Keratinocyte (primary cell): ENCODE data around the gene CCSER1. TPM values are rescaled to one million over a fixed set of nuclear protein-coding genes. Genes with fewer than 3 reads are reported as not detected.

Experiments used
- DNase-seq: peaks from one replicate; pipeline ENCODE4 v3.0.0-alpha.2; 2011; ENCODE audit warnings: low read depth, missing footprints, low spot score
- FAIRE-seq: peaks from 2 replicates; lab custom pipeline; 2011; peaks lifted over from hg19 to GRCh38; lab: Jason Lieb, UNC
- H2AFZ ChIP-seq: 2 replicates; pipeline ENCODE4 v1.6.0; 2012; ENCODE audit warnings: low read length, control low read depth, inconsistent platforms; ENCODE audit not compliant: control insufficient read depth
- H3K27ac ChIP-seq: 2 replicates; pipeline ENCODE4 v1.5.1; 2011; ENCODE audit warnings: low read length; ENCODE audit not compliant: control insufficient read depth, insufficient read depth
- H3K27me3 ChIP-seq: 3 replicates; pipeline ENCODE4 v1.6.0; 2011; ENCODE audit warnings: low read length; ENCODE audit not compliant: control insufficient read depth, insufficient read depth; ENCODE audit errors: extremely low read depth
- H3K36me3 ChIP-seq, 2 experiments: 2 replicates in 1 of 2; 3 replicates in 1 of 2; pipeline ENCODE4 v1.5.1; 2011; ENCODE audit warnings: low read length in 2 of 2, mild to moderate bottlenecking in 1 of 2; ENCODE audit not compliant: control insufficient read depth in 2 of 2, insufficient read depth in 2 of 2; ENCODE audit errors: extremely low read depth in 1 of 2
- H3K4me1 ChIP-seq: 3 replicates; pipeline ENCODE4 v1.5.1; 2011; ENCODE audit warnings: low read length; ENCODE audit not compliant: control insufficient read depth, insufficient read depth; ENCODE audit errors: extremely low read depth
- H3K4me2 ChIP-seq: 3 replicates; pipeline ENCODE4 v1.6.0; 2011; ENCODE audit warnings: low read depth, low read length; ENCODE audit not compliant: control insufficient read depth, insufficient read depth; ENCODE audit errors: extremely low read depth
- H3K4me3 ChIP-seq, 3 experiments: fragments of 200-600 bp in 1 of 3; sonication (generic) in 1 of 3; 2 replicates in 2 of 3; 3 replicates in 1 of 3; pipeline ENCODE4 v1.5.1; 2011 to 2016; ENCODE audit warnings: low read length in 3 of 3, mild to moderate bottlenecking in 3 of 3, control low read depth in 2 of 3, inconsistent platforms in 1 of 3, low read depth in 1 of 3, mixed read lengths in 1 of 3, mixed run types in 1 of 3, moderate library complexity in 1 of 3; ENCODE audit not compliant: control insufficient read depth in 2 of 3, insufficient read depth in 2 of 3; ENCODE audit errors: extremely low read depth in 1 of 3
- H3K79me2 ChIP-seq: 2 replicates; pipeline ENCODE4 v1.6.0; 2012; ENCODE audit warnings: low read length; ENCODE audit not compliant: control insufficient read depth, insufficient read depth
- H3K9ac ChIP-seq: 3 replicates; pipeline ENCODE4 v1.6.0; 2011; ENCODE audit warnings: low read length; ENCODE audit not compliant: control insufficient read depth, insufficient read depth; ENCODE audit errors: extremely low read depth
- H3K9me1 ChIP-seq: 3 replicates; pipeline ENCODE4 v1.6.0; 2011; ENCODE audit warnings: low read length; ENCODE audit not compliant: control insufficient read depth, insufficient read depth; ENCODE audit errors: extremely low read depth
- H3K9me3 ChIP-seq: 2 replicates; pipeline ENCODE4 v1.5.1; 2012; ENCODE audit warnings: low read depth, low read length; ENCODE audit not compliant: control insufficient read depth
- H4K20me1 ChIP-seq: 3 replicates; pipeline ENCODE4 v1.6.0; 2011; ENCODE audit warnings: low read length; ENCODE audit not compliant: control insufficient read depth, insufficient read depth; ENCODE audit errors: extremely low read depth
- CTCF ChIP-seq, 3 experiments: IDR thresholded peaks in 1 of 3; conservative IDR thresholded peaks in 1 of 3; optimal IDR thresholded peaks in 1 of 3; 2 replicates in 2 of 3; 3 replicates in 1 of 3; pipeline versions ENCODE3 to v1.5.1; 2011; ENCODE audit warnings: low read length in 3 of 3, mild to moderate bottlenecking in 3 of 3, moderate library complexity in 2 of 3, control low read depth in 1 of 3, inconsistent platforms in 1 of 3; ENCODE audit not compliant: insufficient read depth in 2 of 3; ENCODE audit errors: extremely low read depth in 1 of 3
- EZH2 ChIP-seq: IDR thresholded peaks from one replicate; pipeline ENCODE4 v1.6.1; 2012; ENCODE audit warnings: inconsistent platforms, mild to moderate bottlenecking, low read length, moderate library complexity
- dilution Hi-C: fragments of 300-500 bp; cut with MboI; formaldehyde crosslinking; loops from one replicate; pipeline ENCODE4 v1.7.0; 2020; ENCODE audit warnings: low sequenced_read_pairs; ENCODE audit not compliant: extremely low pct_ligation_motif_present
- polyA plus RNA-seq, 5 experiments: library from polyadenylated mRNA; depleted of rRNA in 3 of 5; stranded (reverse) in 3 of 5; stranded (forward) in 1 of 5; unstranded in 1 of 5; fragments of >200 nt; gene quantifications; 1 replicate in 1 of 5; 2 replicates in 3 of 5; 3 replicates in 1 of 5; pipeline versions ENCODE4 v1.2.1 to v1.2.3, GENCODE V29; 2011 to 2012; ENCODE audit warnings: missing spikeins in 2 of 5, low read depth in 1 of 5, low replicate concordance in 1 of 5

The CCSER1 gene
- polyA plus RNA-seq, 1 donor (not counting 4 experiments of a cell fraction or from before 2014, with no cell fraction given) = 1.2 TPM

- no peak for FAIRE-seq
- dilution Hi-C loops = no loop called here
Observed at GRCh38 chr4:90798948-90799347, 671.8 kb downstream of the CCSER1 start.

DNA sequence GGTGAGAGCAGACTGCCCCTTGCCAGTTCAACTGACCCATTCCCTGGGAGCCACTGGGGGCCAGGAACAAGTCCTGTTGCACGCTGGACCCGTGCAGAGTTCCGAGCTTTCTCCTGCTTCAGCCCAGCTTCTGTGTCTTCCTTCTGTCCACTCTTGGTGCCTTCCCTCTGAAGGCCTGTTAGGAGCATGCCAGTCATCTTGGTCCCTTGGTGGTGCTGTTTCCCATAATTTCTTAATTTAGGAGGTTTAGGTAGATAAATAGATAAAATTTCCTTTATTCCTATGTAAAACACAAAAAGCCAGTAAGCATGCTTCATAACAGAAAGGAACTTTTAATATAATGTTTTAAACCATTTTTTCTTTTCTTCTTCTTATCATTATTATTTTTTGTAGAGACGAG, 672.7 kb downstream of the CCSER1 start:
- Histone ChIP-seq H3K36me3 (no peaks in the 10 kb centered on the region), H2AFZ (no peak overlapping the region), H3K27me3 (no peaks in the 10 kb centered on the region), H3K9ac (no peak overlapping the region), H3K4me1 (no peaks in the 10 kb centered on the region), H3K4me2 (no peak overlapping the region), H3K27ac (no peak overlapping the region), H4K20me1 (no peaks in the 10 kb centered on the region), H3K79me2 (no peaks in the 10 kb centered on the region), H3K9me3 (no peaks in the 10 kb centered on the region), H3K9me1 (no peaks in the 10 kb centered on the region), H3K4me3 (no peak overlapping the region)
- TF ChIP-seq EZH2 = no peak
- no peak for TF ChIP-seq CTCF (optimal IDR thresholded peaks at IDR 0.05 in 1 of 3, IDR thresholded peaks at IDR 0.05 in 1 of 3, conservative IDR thresholded peaks at IDR 0.05 in 1 of 3; ENCODE audit: extremely low read depth in 1 of 3, insufficient read depth in 2 of 3, low read length in 3 of 3)
- no peak for DNase-seq
- no peak for FAIRE-seq
- dilution Hi-C loops = no loop called here

More at GRCh38 chr4:90798948-90799347, 671.8 kb downstream of the CCSER1 start:
- no peak for DNase-seq
- no peak overlapping the region for H3K4me2 ChIP-seq
- no peak overlapping the region for H3K9ac ChIP-seq
- no peaks in the 10 kb centered on the region for H3K9me3 ChIP-seq
- no peak overlapping the region for H2AFZ ChIP-seq
- no peak overlapping the region for H3K27ac ChIP-seq
- H4K20me1 ChIP-seq = no peaks in the 10 kb centered on the region
- no peaks in the 10 kb centered on the region for H3K79me2 ChIP-seq
- no peaks in the 10 kb centered on the region for H3K4me1 ChIP-seq
- TF ChIP-seq CTCF (optimal IDR thresholded peaks at IDR 0.05 in 1 of 3, IDR thresholded peaks at IDR 0.05 in 1 of 3, conservative IDR thresholded peaks at IDR 0.05 in 1 of 3; ENCODE audit: extremely low read depth in 1 of 3, insufficient read depth in 2 of 3, low read length in 3 of 3) (no peak), EZH2 (no peak)
- no peaks in the 10 kb centered on the region for H3K9me1 ChIP-seq
- H3K27me3 ChIP-seq = no peaks in the 10 kb centered on the region
- H3K4me3 ChIP-seq = no peak overlapping the region
- no peaks in the 10 kb centered on the region for H3K36me3 ChIP-seq
